ENCODE results near the gene NDRG2.

NDRG2 gene

DNA sequence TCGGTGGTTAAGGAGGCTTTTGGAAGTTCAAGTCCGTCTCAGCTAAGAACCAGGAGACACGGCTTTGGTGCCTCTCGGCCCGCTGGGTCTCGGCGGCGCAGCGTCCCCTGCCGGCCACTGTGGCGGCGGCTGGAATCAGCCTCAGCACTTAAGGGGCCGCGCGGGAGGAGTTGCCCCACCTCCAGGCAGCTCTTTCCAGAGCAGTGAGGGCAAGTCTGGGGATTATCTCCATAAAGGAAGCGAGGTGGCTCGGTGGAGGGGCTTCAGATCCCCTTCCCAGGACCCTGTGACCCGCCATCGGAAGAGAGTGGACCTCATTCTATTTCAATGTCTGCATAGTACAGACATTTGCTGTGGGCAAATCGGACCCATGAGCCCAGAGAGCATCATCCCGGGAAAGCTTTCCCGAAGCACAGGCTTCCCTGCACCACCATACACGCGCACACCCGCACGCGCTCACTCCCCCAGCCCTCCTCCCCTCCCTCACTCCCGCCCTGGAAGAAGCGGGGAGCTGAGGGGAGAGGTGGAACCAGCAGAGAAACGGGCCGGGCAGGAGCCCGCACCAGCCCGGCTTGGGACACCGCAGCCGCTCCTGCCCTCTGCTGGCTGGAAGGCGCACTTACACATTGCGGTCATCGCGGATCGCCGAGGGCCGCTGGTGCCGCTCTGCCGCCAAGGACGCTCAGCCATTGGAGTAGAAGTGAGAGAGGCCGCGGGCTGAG is 53.7 kb downstream of the NDRG2 start (continued):
- TF ChIP-seq, protein P1, sequence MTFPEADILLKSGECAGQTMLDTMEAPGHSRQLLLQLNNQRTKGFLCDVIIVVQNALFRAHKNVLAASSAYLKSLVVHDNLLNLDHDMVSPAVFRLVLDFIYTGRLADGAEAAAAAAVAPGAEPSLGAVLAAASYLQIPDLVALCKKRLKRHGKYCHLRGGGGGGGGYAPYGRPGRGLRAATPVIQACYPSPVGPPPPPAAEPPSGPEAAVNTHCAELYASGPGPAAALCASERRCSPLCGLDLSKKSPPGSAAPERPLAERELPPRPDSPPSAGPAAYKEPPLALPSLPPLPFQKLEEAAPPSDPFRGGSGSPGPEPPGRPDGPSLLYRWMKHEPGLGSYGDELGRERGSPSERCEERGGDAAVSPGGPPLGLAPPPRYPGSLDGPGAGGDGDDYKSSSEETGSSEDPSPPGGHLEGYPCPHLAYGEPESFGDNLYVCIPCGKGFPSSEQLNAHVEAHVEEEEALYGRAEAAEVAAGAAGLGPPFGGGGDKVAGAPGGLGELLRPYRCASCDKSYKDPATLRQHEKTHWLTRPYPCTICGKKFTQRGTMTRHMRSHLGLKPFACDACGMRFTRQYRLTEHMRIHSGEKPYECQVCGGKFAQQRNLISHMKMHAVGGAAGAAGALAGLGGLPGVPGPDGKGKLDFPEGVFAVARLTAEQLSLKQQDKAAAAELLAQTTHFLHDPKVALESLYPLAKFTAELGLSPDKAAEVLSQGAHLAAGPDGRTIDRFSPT (tag by site-specific recombination; IDR thresholded peaks at IDR 0.05): peak; percentile 39; the same call in 1 of the 2 replicates
- TF ChIP-seq ZNF777 (tag by site-specific recombination; IDR thresholded peaks at IDR 0.05; ENCODE audit: borderline replicate concordance) (no peak), ZNF610 (tag by site-specific recombination; IDR thresholded peaks at IDR 0.05; ENCODE audit: borderline replicate concordance) (peak; percentile 76), ZNF248 (tag by site-specific recombination; IDR thresholded peaks at IDR 0.05) (no peak), ZNF629 (tag by site-specific recombination; IDR thresholded peaks at IDR 0.05) (peak; percentile 43), BCL11B (tag by site-specific recombination; IDR thresholded peaks at IDR 0.05; ENCODE audit: low read depth) (no peak), GLIS2 (tag by site-specific recombination; IDR thresholded peaks at IDR 0.05) (no peak), ZNF274 (IDR thresholded peaks at IDR 0.05; ENCODE audit: low read length) (no peak), ZNF274 (tag by site-specific recombination; IDR thresholded peaks at IDR 0.05; ENCODE audit: borderline replicate concordance) (no peak), MZF1 (tag by site-specific recombination; IDR thresholded peaks at IDR 0.05; ENCODE audit: borderline replicate concordance) (peak; percentile 22; the same call in 1 of the 2 replicates), ZNF404 (tag by site-specific recombination; IDR thresholded peaks at IDR 0.05) (no peak), SP3 (tag by site-specific recombination; IDR thresholded peaks at IDR 0.05) (peak; percentile 59; the same call in 1 of the 2 replicates), IKZF3 (tag by site-specific recombination; IDR thresholded peaks at IDR 0.05) (peak; percentile 73; the same call in 1 of the 2 replicates), ZNF366 (tag by site-specific recombination; conservative IDR thresholded peaks at IDR 0.05) (peak; percentile 87), SP7 (tag by site-specific recombination; IDR thresholded peaks at IDR 0.05) (peak; percentile 68), ZNF513 (tag by site-specific recombination; IDR thresholded peaks at IDR 0.05) (no peak), YY2 (tag by site-specific recombination; IDR thresholded peaks at IDR 0.05) (no peak), ZBTB20 (tag by site-specific recombination; IDR thresholded peaks at IDR 0.05) (peak; percentile 70; the same call in 1 of the 2 replicates), ZNF664 (tag by site-specific recombination; IDR thresholded peaks at IDR 0.05) (no peak), KLF10 (tag by site-specific recombination; IDR thresholded peaks at IDR 0.05) (0 out of 2 replicates have a peak, but pooled peaks have one; percentile 34), ZNF473 (tag by site-specific recombination; IDR thresholded peaks at IDR 0.05) (no peak), KLF1 (tag by site-specific recombination; IDR thresholded peaks at IDR 0.05) (no peak; the same call in 1 of the 2 replicates), REST (tag by site-specific recombination; IDR thresholded peaks at IDR 0.05) (peak; percentile 26; the same call in 1 of the 2 replicates), WT1 (tag by site-specific recombination; IDR thresholded peaks at IDR 0.05) (0 out of 2 replicates have a peak, but pooled peaks have one; percentile 45), ZIC2 (tag by site-specific recombination; IDR thresholded peaks at IDR 0.05) (0 out of 2 replicates have a peak, but pooled peaks have one; percentile 35), ZNF776 (tag by site-specific recombination; IDR thresholded peaks at IDR 0.05; ENCODE audit: borderline replicate concordance) (no peak)
- TF ChIP-seq, protein P2, sequence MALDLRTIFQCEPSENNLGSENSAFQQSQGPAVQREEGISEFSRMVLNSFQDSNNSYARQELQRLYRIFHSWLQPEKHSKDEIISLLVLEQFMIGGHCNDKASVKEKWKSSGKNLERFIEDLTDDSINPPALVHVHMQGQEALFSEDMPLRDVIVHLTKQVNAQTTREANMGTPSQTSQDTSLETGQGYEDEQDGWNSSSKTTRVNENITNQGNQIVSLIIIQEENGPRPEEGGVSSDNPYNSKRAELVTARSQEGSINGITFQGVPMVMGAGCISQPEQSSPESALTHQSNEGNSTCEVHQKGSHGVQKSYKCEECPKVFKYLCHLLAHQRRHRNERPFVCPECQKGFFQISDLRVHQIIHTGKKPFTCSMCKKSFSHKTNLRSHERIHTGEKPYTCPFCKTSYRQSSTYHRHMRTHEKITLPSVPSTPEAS (tag by site-specific recombination; IDR thresholded peaks at IDR 0.05): 0 out of 2 replicates have a peak, but pooled peaks have one; percentile 27
- TF ChIP-seq, protein P3, sequence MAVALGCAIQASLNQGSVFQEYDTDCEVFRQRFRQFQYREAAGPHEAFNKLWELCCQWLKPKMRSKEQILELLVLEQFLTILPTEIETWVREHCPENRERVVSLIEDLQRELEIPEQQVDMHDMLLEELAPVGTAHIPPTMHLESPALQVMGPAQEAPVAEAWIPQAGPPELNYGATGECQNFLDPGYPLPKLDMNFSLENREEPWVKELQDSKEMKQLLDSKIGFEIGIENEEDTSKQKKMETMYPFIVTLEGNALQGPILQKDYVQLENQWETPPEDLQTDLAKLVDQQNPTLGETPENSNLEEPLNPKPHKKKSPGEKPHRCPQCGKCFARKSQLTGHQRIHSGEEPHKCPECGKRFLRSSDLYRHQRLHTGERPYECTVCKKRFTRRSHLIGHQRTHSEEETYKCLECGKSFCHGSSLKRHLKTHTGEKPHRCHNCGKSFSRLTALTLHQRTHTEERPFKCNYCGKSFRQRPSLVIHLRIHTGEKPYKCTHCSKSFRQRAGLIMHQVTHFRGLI (tag by site-specific recombination; IDR thresholded peaks at IDR 0.05): peak; percentile 86
